H1 (cell line): ENCODE data around the gene DNMT1. TPM values are rescaled to one million over a fixed set of nuclear protein-coding genes. Genes with fewer than 3 reads are reported as not detected.
"Not testable (repeated sequence)": the region's sequence is repeated elsewhere in the genome, so short reads cannot be mapped to it uniquely, and the experiment has no call there.

Experiments
- CTCF ChIA-PET: fragments of 300-600 bp; sonication (Branson Sonifier 250); formaldehyde crosslinking; loops from one replicate; lab custom pipeline; 2021; ENCODE audit not compliant: partially characterized antibody; lab: Charles Lee
- POLR2A ChIA-PET: fragments of 300-600 bp; sonication (Branson Sonifier 250); formaldehyde crosslinking; loops from one replicate; lab custom pipeline; 2021; ENCODE audit warnings: inconsistent platforms; ENCODE audit not compliant: partially characterized antibody; lab: Charles Lee
- DNase-seq, 2 experiments: peaks; one replicate each; pipeline versions ENCODE4 v3.0.0 to v3.0.0-alpha.2; 2010 to 2022; ENCODE audit warnings: low spot score in 2 of 2, low read depth in 1 of 2, mixed read lengths in 1 of 2
- FAIRE-seq: peaks from 2 replicates; lab custom pipeline; 2011; peaks lifted over from hg19 to GRCh38; lab: Jason Lieb, UNC
- H2AFZ ChIP-seq: 2 replicates; pipeline ENCODE4 v1.8.1; 2012; ENCODE audit warnings: low read length, inconsistent platforms
- H2AK5ac ChIP-seq: 2 replicates; pipeline ENCODE4 v1.6.1; 2013; ENCODE audit warnings: low read depth, low read length
- H2BK120ac ChIP-seq: replicated peaks from 2 replicates; pipeline ENCODE3; 2013; ENCODE audit warnings: low read depth, low read length, inconsistent platforms
- H2BK12ac ChIP-seq: 2 replicates; pipeline ENCODE4 v1.6.1; 2013; ENCODE audit warnings: low read depth, low read length
- H2BK15ac ChIP-seq: 2 replicates; pipeline ENCODE4 v1.6.1; 2013; ENCODE audit warnings: low read length
- H2BK20ac ChIP-seq: 2 replicates; pipeline ENCODE4 v1.6.1; 2013; ENCODE audit warnings: low read length
- H2BK5ac ChIP-seq: 2 replicates; pipeline ENCODE4 v1.6.1; 2013; ENCODE audit warnings: low read depth, low read length
- H3K14ac ChIP-seq: 2 replicates; pipeline ENCODE4 v1.6.1; 2013; ENCODE audit warnings: inconsistent platforms; ENCODE audit not compliant: insufficient read length
- H3K18ac ChIP-seq: 2 replicates; pipeline ENCODE4 v1.6.1; 2013; ENCODE audit warnings: low read length; ENCODE audit errors: extremely low read depth
- H3K23ac ChIP-seq: 2 replicates; pipeline ENCODE4 v1.6.1; 2013; ENCODE audit warnings: inconsistent platforms; ENCODE audit not compliant: insufficient read length
- H3K23me2 ChIP-seq: 2 replicates; pipeline ENCODE4 v1.6.1; 2013; ENCODE audit warnings: low read depth, low read length
- H3K27ac ChIP-seq: 2 replicates; pipeline ENCODE4 v1.6.1; 2011; ENCODE audit warnings: low read depth, low read length, inconsistent platforms
- H3K27me3 ChIP-seq, 4 experiments: replicated peaks in 1 of 4; 1 replicate in 1 of 4; 2 replicates in 3 of 4; pipeline versions ENCODE4 v1.6.1 to v1.8.1; 2011 to 2013; ENCODE audit warnings: low read length in 3 of 4, mild to moderate bottlenecking in 3 of 4, inconsistent platforms in 2 of 4, mixed read lengths in 2 of 4, moderate library complexity in 1 of 4; ENCODE audit not compliant: control insufficient read depth in 3 of 4, insufficient read depth in 3 of 4; ENCODE audit errors: extremely low read depth in 1 of 4
- H3K36me3 ChIP-seq, 4 experiments: 2 replicates each; pipeline versions ENCODE4 v1.6.1 to v1.8.1; 2011 to 2013; ENCODE audit warnings: mild to moderate bottlenecking in 4 of 4, low read length in 3 of 4, moderate library complexity in 2 of 4, control low read depth in 1 of 4, inconsistent platforms in 1 of 4; ENCODE audit not compliant: insufficient read depth in 4 of 4, control insufficient read depth in 2 of 4
- H3K4ac ChIP-seq: replicated peaks from 2 replicates; pipeline ENCODE3; 2013; ENCODE audit warnings: low read length, low read depth, mixed read lengths, inconsistent platforms; ENCODE audit not compliant: insufficient read length
- H3K4me1 ChIP-seq, 4 experiments: replicated peaks in 1 of 4; 1 replicate in 1 of 4; 2 replicates in 3 of 4; pipeline versions ENCODE4 v1.6.1 to v1.8.1; 2011 to 2013; ENCODE audit warnings: low read length in 3 of 4, inconsistent platforms in 2 of 4, mixed read lengths in 1 of 4; ENCODE audit not compliant: insufficient read depth in 4 of 4, control insufficient read depth in 3 of 4
- H3K4me2 ChIP-seq, 2 experiments: 2 replicates each; pipeline versions ENCODE4 v1.6.1 to v1.8.1; 2011 to 2013; ENCODE audit warnings: low read depth in 2 of 2, low read length in 2 of 2, control low read depth in 1 of 2, inconsistent platforms in 1 of 2, mild to moderate bottlenecking in 1 of 2; ENCODE audit not compliant: insufficient read depth in 1 of 2
- H3K4me3 ChIP-seq, 4 experiments: fragments of 200-600, 300-600 bp in 1 of 4; sonication (generic), shearing (Covaris generic), sonication (Bioruptor Twin) in 1 of 4; 2 replicates each; pipeline versions ENCODE4 v1.5.1 to v1.8.1; 2011 to 2016; ENCODE audit warnings: low read length in 4 of 4, low read depth in 3 of 4, control low read depth in 2 of 4, inconsistent platforms in 2 of 4, mild to moderate bottlenecking in 2 of 4, mixed read lengths in 1 of 4, moderate library complexity in 1 of 4; ENCODE audit not compliant: insufficient read depth in 2 of 4; ENCODE audit errors: extremely low read depth in 1 of 4
- H3K56ac ChIP-seq: replicated peaks from 2 replicates; pipeline ENCODE3; 2013; ENCODE audit warnings: low read depth, mild to moderate bottlenecking, mixed read lengths, low read length, inconsistent platforms; ENCODE audit not compliant: insufficient read length
- H3K79me1 ChIP-seq: 2 replicates; pipeline ENCODE4 v1.6.1; 2013; ENCODE audit warnings: low read depth, low read length, control low read depth
- H3K79me2 ChIP-seq, 2 experiments: 2 replicates each; pipeline versions ENCODE4 v1.6.1 to v1.8.1; 2012 to 2013; ENCODE audit warnings: low read length in 2 of 2, mild to moderate bottlenecking in 2 of 2, inconsistent platforms in 1 of 2; ENCODE audit not compliant: insufficient read depth in 2 of 2, control insufficient read depth in 1 of 2
- H3K9ac ChIP-seq, 4 experiments: replicated peaks in 1 of 4; 1 replicate in 1 of 4; 2 replicates in 3 of 4; pipeline versions ENCODE4 v1.6.1 to v1.8.1; 2011 to 2013; ENCODE audit warnings: low read depth in 3 of 4, low read length in 3 of 4, control low read depth in 2 of 4, mild to moderate bottlenecking in 2 of 4, moderate library complexity in 2 of 4, inconsistent platforms in 1 of 4; ENCODE audit errors: extremely low read depth in 1 of 4
- H3K9me3 ChIP-seq, 2 experiments: 2 replicates each; pipeline versions ENCODE4 v1.6.1 to v1.8.1; 2012 to 2013; ENCODE audit warnings: mild to moderate bottlenecking in 2 of 2, moderate library complexity in 2 of 2, control low read depth in 1 of 2, inconsistent platforms in 1 of 2, low read depth in 1 of 2, low read length in 1 of 2, mixed read lengths in 1 of 2; ENCODE audit not compliant: insufficient read depth in 2 of 2
- H4K20me1 ChIP-seq, 2 experiments: replicated peaks in 1 of 2; 2 replicates each; pipeline versions ENCODE3 to v1.8.1; 2011 to 2013; ENCODE audit warnings: inconsistent platforms in 2 of 2, low read length in 2 of 2, mild to moderate bottlenecking in 1 of 2; ENCODE audit not compliant: insufficient read depth in 2 of 2, control insufficient read depth in 1 of 2
- H4K5ac ChIP-seq: 2 replicates; pipeline ENCODE4 v1.6.1; 2013; ENCODE audit warnings: low read length, low read depth, mixed read lengths, inconsistent platforms; ENCODE audit not compliant: insufficient read length
- H4K8ac ChIP-seq: 2 replicates; pipeline ENCODE4 v1.8.0; 2013; ENCODE audit warnings: mild to moderate bottlenecking, moderate library complexity, low read length, inconsistent platforms; ENCODE audit not compliant: insufficient read depth; ENCODE audit errors: extremely low read depth
- H4K91ac ChIP-seq: replicated peaks from 2 replicates; pipeline ENCODE3; 2013; ENCODE audit warnings: low read length, mixed read lengths, inconsistent platforms; ENCODE audit not compliant: insufficient read length
- WGBS, 2 experiments: shearing (Covaris generic) in 1 of 2; methylation state at CpG; one replicate each; pipeline versions ENCODE4 v1.1.6 to v1.1.7; 2013 to 2015; ENCODE audit warnings: low lambda C conversion rate in 2 of 2, mixed read lengths in 2 of 2, inconsistent platforms in 1 of 2, low coverage in 1 of 2, missing lambda C conversion rate in 1 of 2; ENCODE audit not compliant: insufficient replicate concordance in 2 of 2, insufficient coverage in 1 of 2, insufficient read length in 1 of 2; ENCODE audit errors: extremely low coverage in 1 of 2, missing lambda C conversion rate in 1 of 2; 5-methylcytosine and 5-hydroxymethylcytosine counted together
- polyA plus RNA-seq, 7 experiments: library from polyadenylated mRNA; depleted of rRNA in 3 of 7; stranded (reverse) in 5 of 7; unstranded in 2 of 7; fragments of >200 nt in 5 of 7; fragments of 200-250 nt in 2 of 7; gene quantifications; 1 replicate in 5 of 7; 2 replicates in 1 of 7; 4 replicates in 1 of 7; pipeline versions ENCODE4 v1.2.1 to v1.2.3, GENCODE V29; 2011 to 2013; ENCODE audit warnings: missing spikeins in 2 of 7, mixed read lengths in 2 of 7
- total RNA-seq: library from RNA; stranded (reverse); fragmentation: NEBNext Ultra II Directional; extraction: Animal tissue kit (Norgen Biotek cat#: 25700); gene quantifications from 2 replicates; pipeline ENCODE4 v1.2.1, GENCODE V29; 2021

The DNMT1 gene
- total and polyA plus RNA-seq, 2 of the 8 experiments (the other 6 are each of a cell fraction or from before 2014, with no cell fraction given), result 101 to 210 TPM

DNA sequence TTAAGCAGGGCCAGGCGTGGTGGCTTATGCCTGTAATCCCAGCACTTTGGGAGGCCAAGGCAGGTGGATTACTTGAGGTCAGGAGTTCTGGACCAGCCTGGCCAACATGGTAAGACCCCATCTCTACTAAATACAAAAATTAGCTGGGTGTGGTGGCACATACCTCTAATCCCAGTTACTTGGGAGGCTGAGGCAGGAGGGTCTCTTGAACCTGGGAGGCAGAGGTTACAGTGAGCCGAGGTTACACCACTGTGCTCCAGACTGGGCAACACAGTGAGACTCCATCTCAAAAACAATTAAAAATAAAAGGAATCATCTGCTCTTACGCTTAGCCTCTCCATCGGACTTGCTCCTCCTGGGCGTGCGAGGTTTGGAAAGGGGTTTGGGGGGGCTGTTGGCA is 14.7 kb downstream of the DNMT1 start:
- ChIA-PET POLR2A (interaction anchor here (1.4 kb wide), 1 partner anchor 22 kb away, joined by 4 read pairs; no protein-coding TSS in a partner anchor), CTCF (interaction anchor here (0.9 to 4.4 kb wide), 2 partner anchors 70 to 79 kb away, joined by 3 to 22 read pairs; no protein-coding TSS in a partner anchor)
- not testable (repeated sequence) for H3K9me3 ChIP-seq, H3K79me1 ChIP-seq, H3K4me2 ChIP-seq, H3K18ac ChIP-seq, H4K5ac ChIP-seq, H2AFZ ChIP-seq, FAIRE-seq, H3K14ac ChIP-seq, H2BK5ac ChIP-seq, H3K27ac ChIP-seq, H4K91ac ChIP-seq, H3K4me1 ChIP-seq, H3K23ac ChIP-seq, H3K4ac ChIP-seq, H2BK120ac ChIP-seq, H3K27me3 ChIP-seq, H2AK5ac ChIP-seq, H4K8ac ChIP-seq, H3K56ac ChIP-seq, H2BK20ac ChIP-seq, H2BK15ac ChIP-seq, H3K23me2 ChIP-seq, DNase-seq, H2BK12ac ChIP-seq, H3K9ac ChIP-seq, H3K4me3 ChIP-seq
- peaks cover 20 to 54% (median 46%) of the 10 kb centered on the region in 4 experiments for H3K36me3 ChIP-seq
- peaks cover 3 to 11% of the 10 kb centered on the region in 2 experiments for H4K20me1 ChIP-seq
- 94% methylated on average over 5 of the region's 6 CpGs; no CpG with 5 or more reads in 1 of the 2 experiments for WGBS, 2 experiments
- peaks cover 0 to 28% of the 10 kb centered on the region in 2 experiments; a peak in 2 of 4 replicates for H3K79me2 ChIP-seq
